Measurements from ENCODE around the gene LPIN2. TPM values are rescaled to one million over a fixed set of nuclear protein-coding genes. Genes with fewer than 3 reads are reported as not detected.

LPIN2 gene
- total and polyA plus RNA-seq, 2 experiments from 2014 or later = 9.0 to 10.8 TPM

GRCh38 chr18:2987876-2988790 is 24.8 kb downstream of the LPIN2 start (continued):
- TF ChIP-seq REST (IDR thresholded peaks at IDR 0.05; ENCODE audit: unreplicated experiment) (no peak), EZH2 (IDR thresholded peaks at IDR 0.05; ENCODE audit: low read depth, unreplicated experiment) (no peak), JUNB (IDR thresholded peaks at IDR 0.05; ENCODE audit: unreplicated experiment) (no peak), ZNF331 (CRISPR knock-in tag; IDR thresholded peaks at IDR 0.05; ENCODE audit: low read depth) (no peak), EZH2phosphoT487 (IDR thresholded peaks at IDR 0.05; ENCODE audit: unreplicated experiment) (no peak), ETS1 (IDR thresholded peaks at IDR 0.05) (no peak), ZNF114 (CRISPR knock-in tag; IDR thresholded peaks at IDR 0.05) (no peak), NANOG (IDR thresholded peaks at IDR 0.05; ENCODE audit: borderline replicate concordance) (no peak), CREB1 (CRISPR knock-in tag; IDR thresholded peaks at IDR 0.05; ENCODE audit: low read depth) (no peak), STAT1 (IDR thresholded peaks at IDR 0.05; ENCODE audit: unreplicated experiment) (no peak), CTCF (conservative IDR thresholded peaks at IDR 0.05; ENCODE audit: low read depth in 2 of 2) (no peak), POLR2AphosphoS5 (IDR thresholded peaks at IDR 0.05; ENCODE audit: low read depth) (no peak)
